Activated CD8-positive, alpha-beta memory T cell treated with anti-CD3 and anti-CD28 coated beads, Interleukin-2, amount 50 U/mL, for 24 hours (primary cell): ENCODE measurements around the gene SPAG16.
"Not testable (repeated sequence)": the region's sequence is repeated elsewhere in the genome, so short reads cannot be mapped to it uniquely, and the experiment has no call there.

Experiments
- DNase-seq: peaks from one replicate; pipeline ENCODE4 v3.0.0-alpha.2; 2020; ENCODE audit errors: extremely low read depth

SPAG16 gene

GRCh38 chr2:213271947-213272346 is 12.3 kb upstream of the SPAG16 start:
- DNase-seq, result no peak

- no peak for DNase-seq
Observed at GRCh38 chr2:213274143-213274542, 10.1 kb upstream of the SPAG16 start.

DNA sequence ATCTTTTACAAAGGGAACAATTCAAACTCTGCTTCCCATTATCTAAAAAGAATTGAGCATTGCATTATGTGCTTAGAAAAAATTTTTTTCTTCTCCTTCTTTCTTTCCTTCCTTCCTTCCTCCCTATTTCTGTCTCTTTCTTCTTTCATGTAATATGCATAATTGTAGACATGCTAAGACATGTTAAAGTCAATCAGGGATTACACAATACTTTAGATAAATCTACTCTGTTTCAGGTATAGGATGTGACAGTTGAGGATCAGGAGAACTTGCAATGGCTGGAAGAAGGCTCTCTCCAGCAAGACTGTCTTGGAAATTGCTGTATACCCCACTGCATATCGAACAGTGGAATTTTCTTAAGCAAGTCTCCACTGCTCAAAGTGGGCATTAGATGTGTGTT is 9.0 kb upstream of the SPAG16 start:
- DNase-seq, result no peak

GRCh38 chr2:213277134-213277533 is 7.1 kb upstream of the SPAG16 start:
- not testable (repeated sequence) for DNase-seq

DNA sequence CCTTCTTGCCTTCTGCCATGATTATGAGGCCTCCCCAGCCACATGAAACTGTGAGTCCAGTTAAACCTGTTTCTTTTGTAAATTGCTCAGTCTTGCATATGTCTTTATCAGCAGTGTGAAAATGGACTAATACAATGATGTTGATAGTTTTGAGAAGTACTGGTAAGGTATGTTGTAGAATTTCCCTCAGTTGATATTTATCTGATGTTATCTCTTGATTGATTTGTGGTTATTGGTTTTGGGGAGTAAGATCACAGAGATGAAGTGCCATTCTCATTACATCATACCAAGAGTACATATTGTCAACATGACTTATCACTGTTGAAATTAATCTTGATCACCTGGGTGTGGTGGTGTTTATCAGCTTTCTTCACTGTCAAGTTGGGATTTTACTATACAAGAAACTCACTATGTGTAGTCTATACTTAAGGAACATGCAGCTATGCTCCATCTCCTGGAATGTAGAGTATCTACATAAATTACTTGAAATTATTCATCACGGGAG is 5.1 kb upstream of the SPAG16 start:
- DNase-seq, result no peak

DNA sequence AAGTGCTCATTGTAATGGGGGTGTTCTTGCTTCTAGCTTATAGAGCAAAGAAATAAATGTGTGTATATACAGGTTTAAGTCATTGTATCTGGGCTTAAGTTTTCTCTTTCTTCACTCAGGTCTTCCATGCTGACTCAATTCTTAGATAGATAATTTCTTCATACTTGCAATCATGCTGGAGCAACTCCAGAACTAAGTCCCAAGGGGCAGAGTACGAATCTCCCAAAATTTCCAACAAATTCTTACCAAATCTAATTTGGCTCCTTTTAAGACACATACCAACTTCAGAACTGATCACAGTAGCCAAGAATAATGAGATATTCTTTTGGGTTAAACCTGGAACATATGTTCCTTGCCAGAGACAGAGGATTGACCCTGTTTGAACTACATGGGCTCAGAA is 4.3 kb upstream of the SPAG16 start:
- DNase-seq, result no peak

DNA sequence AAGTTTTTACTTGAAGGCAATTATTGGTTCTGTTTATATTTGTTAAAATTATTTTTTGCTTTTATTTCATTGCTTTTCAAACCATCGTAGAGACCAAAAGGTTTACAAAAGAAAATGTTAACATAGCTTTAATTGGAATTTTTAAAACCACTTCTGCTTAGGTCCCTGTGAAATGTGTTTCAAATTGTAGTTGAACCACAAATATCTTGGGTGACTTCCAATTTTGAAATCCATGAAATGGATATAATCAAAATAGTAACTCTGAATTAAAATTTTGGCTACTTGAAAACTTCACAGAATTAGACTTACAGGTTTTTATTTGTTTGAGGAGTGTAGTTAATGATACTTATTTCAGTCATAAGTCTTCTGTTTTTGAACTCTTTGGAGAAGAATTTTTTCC is 3.1 kb upstream of the SPAG16 start:
- no peak for DNase-seq

GRCh38 chr2:213285404-213285803 is 1.1 kb downstream of the SPAG16 start:
- DNase-seq, result no peak

GRCh38 chr2:213286161-213286560 is 1.9 kb downstream of the SPAG16 start:
- DNase-seq, result no peak

GRCh38 chr2:213288913-213289700 is 4.8 kb downstream of the SPAG16 start:
- no peak for DNase-seq

- DNase-seq, result no peak
Observed at GRCh38 chr2:213290501-213290900, 6.2 kb downstream of the SPAG16 start.

GRCh38 chr2:213296270-213296669 is 12.0 kb downstream of the SPAG16 start:
- DNase-seq, result no peak

GRCh38 chr2:213306316-213306942 is 22.2 kb downstream of the SPAG16 start:
- DNase-seq, result no peak

- DNase-seq, result no peak
Observed at GRCh38 chr2:213315168-213315876, 31.1 kb downstream of the SPAG16 start.

DNA sequence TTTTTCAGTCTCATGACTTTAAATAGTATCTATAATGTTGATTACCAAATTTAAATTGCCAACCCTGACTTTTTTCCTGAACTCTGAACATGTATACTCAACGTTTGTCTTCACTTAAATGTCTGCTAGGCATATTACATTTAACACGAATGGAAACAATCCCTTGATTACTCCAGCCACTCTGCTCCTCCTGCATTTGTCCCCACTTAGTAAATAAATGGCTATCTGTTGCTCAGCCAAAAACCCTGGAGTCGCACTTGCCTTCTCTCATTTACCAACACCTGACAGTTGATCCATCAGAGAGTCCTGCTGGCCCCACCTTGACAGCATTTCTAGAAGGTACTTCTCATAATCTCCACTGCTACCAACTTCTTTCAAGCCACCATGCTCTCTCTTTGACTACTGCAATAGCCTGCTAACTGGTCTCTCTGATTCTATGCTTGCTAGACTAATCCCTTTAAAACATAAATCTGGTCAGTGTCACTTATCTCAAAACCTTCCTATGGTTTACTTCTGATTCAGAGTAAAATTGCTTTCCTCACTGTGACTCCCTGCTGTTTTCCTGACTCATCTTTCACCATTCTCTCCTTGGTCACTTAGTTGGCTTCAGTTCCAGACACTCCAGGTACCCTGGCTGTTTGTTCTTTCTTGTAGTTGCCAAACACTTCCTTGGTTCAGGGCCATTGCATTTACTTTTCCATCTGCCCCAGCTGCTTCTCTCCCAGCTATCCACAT is 31.9 kb downstream of the SPAG16 start:
- no peak for DNase-seq

- DNase-seq, result no peak
Observed at GRCh38 chr2:213317929-213318328, 33.7 kb downstream of the SPAG16 start.

DNA sequence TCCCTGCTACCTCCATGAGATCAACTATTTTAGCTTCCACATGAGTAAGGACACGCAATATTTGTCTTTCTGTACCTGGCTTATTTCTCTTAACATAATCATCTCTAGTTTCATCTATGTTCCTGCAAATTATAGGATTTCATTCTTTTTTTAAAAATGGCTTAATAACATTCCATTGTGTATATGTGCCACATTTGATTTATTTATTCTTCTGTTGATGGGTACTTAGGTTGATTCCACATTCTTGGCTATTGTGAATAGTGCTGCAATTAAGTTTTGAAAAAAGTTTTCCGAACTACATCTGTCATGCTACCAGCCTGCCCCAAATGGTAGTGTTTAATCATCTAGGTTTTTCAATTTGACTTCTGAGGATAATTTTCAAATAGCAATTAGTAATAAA is 36.3 kb downstream of the SPAG16 start:
- DNase-seq, result no peak

GRCh38 chr2:213336253-213336770 is 52.0 kb downstream of the SPAG16 start:
- DNase-seq, result no peak

- DNase-seq, result no peak
Observed at GRCh38 chr2:213353419-213353818, 69.2 kb downstream of the SPAG16 start.

- no peak for DNase-seq
Observed at GRCh38 chr2:213376644-213377043, 92.4 kb downstream of the SPAG16 start.

- not testable (repeated sequence) for DNase-seq
Observed at GRCh38 chr2:213407027-213407426, 122.8 kb downstream of the SPAG16 start.
